Measurements from ENCODE around the gene ZNF473.

GRCh38 chr19:49988433-49988832 is 37.4 kb upstream of the ZNF473 start:
- no peak for TF ChIP-seq CTCF (optimal IDR thresholded peaks at IDR 0.05 in 1 of 3, IDR thresholded peaks at IDR 0.05 in 1 of 3, conservative IDR thresholded peaks at IDR 0.05 in 1 of 3; ENCODE audit: extremely low read depth in 1 of 3, insufficient read depth in 2 of 3, low read length in 3 of 3)
- TF ChIP-seq EZH2 (IDR thresholded peaks at IDR 0.05; ENCODE audit: low read length): no peak

Data from keratinocyte (primary cell).